ENCODE measurements around the gene RASEF. TPM values are rescaled to one million over a fixed set of nuclear protein-coding genes. Genes with fewer than 3 reads are reported as not detected.
"Not testable (repeated sequence)": the region's sequence is repeated elsewhere in the genome, so short reads cannot be mapped to it uniquely, and the experiment has no call there.

The RASEF gene
- total RNA-seq, 1 donor from 2014 or later = 10.9 TPM

GRCh38 chr9:82949203-82949602 lies 113.7 kb downstream of the RASEF start:
- ATAC-seq (no peak), DNase-seq (no peak)
- Histone ChIP-seq H3K4me3 (no peak overlapping the region), H3K27ac (no peak overlapping the region), H3K36me3 (no peaks in the 10 kb centered on the region), H3K4me1 (no peaks in the 10 kb centered on the region), H3K27me3 (no peaks in the 10 kb centered on the region), H3K9me3 (no peaks in the 10 kb centered on the region)
- TF ChIP-seq CTCF (IDR thresholded peaks at IDR 0.05) = no peak
- intact Hi-C loops (cut with DNase I) = no loop called here

DNA sequence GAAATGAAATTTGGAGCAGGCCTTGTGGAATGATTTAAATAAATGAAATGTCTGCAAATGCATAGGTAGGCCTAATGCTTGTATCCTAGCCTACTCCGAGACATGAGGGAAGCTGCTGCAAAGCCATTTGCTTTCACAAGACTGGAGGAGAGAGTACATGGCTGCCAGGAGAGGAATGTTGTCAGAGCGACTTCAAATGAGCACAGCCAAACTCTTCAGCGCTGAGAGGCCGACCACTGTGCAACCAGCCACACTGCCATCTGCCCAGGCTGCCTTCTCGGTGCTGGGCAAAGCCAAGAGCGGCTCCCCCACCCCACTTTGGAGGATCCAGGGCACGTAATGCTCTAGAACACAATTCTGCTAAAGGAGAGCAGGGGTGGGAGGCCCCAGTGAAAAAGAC lies 122.6 kb downstream of the RASEF start:
- H3K36me3 ChIP-seq = no peaks in the 10 kb centered on the region
- ATAC-seq = no peak
- H3K9me3 ChIP-seq = no peaks in the 10 kb centered on the region
- H3K4me1 ChIP-seq = no peaks in the 10 kb centered on the region
- no peak for TF ChIP-seq CTCF (IDR thresholded peaks at IDR 0.05)
- no peak overlapping the region for H3K27ac ChIP-seq
- intact Hi-C loops (cut with DNase I) = no loop called here
- no peak overlapping the region for H3K4me3 ChIP-seq
- H3K27me3 ChIP-seq = no peaks in the 10 kb centered on the region
- DNase-seq = no peak

- Histone ChIP-seq H3K27me3 (no peaks in the 10 kb centered on the region), H3K4me3 (no peak overlapping the region), H3K27ac (no peak overlapping the region), H3K36me3 (no peaks in the 10 kb centered on the region), H3K9me3 (no peaks in the 10 kb centered on the region), H3K4me1 (no peaks in the 10 kb centered on the region)
- ATAC-seq (peak; percentile 91), DNase-seq (no peak)
- intact Hi-C loops (cut with DNase I) = no loop called here
- TF ChIP-seq CTCF (IDR thresholded peaks at IDR 0.05) = no peak
Measured at GRCh38 chr9:82939451-82939850, 123.5 kb downstream of the RASEF start.

- no peaks in the 10 kb centered on the region for H3K27me3 ChIP-seq
- DNase-seq (no peak), ATAC-seq (no peak)
- no peaks in the 10 kb centered on the region for H3K36me3 ChIP-seq
- no peak overlapping the region for H3K4me3 ChIP-seq
- no peak overlapping the region for H3K27ac ChIP-seq
- intact Hi-C loops (cut with DNase I) = no loop called here
- no peak for TF ChIP-seq CTCF (IDR thresholded peaks at IDR 0.05)
- no peaks in the 10 kb centered on the region for H3K9me3 ChIP-seq
- H3K4me1 ChIP-seq = no peaks in the 10 kb centered on the region
Measured at GRCh38 chr9:82938426-82939218, 124.3 kb downstream of the RASEF start.

- H3K27me3 ChIP-seq; ATAC-seq; intact Hi-C loops (cut with DNase I); H3K4me1 ChIP-seq; H3K9me3 ChIP-seq; H3K27ac ChIP-seq; H3K36me3 ChIP-seq; DNase-seq; H3K4me3 ChIP-seq: not testable (repeated sequence)
Measured at GRCh38 chr9:82936561-82936960, 126.4 kb downstream of the RASEF start.

DNA sequence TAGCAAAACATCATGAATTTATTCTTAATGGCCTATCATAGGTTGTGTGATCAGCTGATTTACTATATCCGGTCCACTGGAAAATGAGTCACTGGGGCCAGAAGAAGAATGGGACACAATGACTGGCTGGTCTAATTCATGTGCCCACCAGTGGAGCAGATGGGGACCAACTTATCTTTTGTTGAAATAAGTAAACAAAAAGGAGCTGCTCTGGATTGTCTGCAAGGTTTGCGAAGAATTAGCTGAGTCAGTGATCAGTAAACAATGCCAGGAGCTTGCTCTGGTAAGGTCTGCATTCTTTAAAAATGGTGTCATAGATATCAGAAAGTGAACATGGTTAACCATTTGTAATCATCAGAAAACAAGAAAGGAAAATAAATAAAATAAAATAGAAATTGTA lies 128.0 kb downstream of the RASEF start:
- DNase-seq = no peak
- Histone ChIP-seq H3K36me3 (no peaks in the 10 kb centered on the region), H3K4me1 (no peaks in the 10 kb centered on the region), H3K27ac (no peak overlapping the region), H3K9me3 (no peaks in the 10 kb centered on the region), H3K27me3 (no peaks in the 10 kb centered on the region), H3K4me3 (no peak overlapping the region)
- intact Hi-C loops (cut with DNase I) = no loop called here
- no peak for ATAC-seq
- TF ChIP-seq CTCF (IDR thresholded peaks at IDR 0.05) = no peak

DNA sequence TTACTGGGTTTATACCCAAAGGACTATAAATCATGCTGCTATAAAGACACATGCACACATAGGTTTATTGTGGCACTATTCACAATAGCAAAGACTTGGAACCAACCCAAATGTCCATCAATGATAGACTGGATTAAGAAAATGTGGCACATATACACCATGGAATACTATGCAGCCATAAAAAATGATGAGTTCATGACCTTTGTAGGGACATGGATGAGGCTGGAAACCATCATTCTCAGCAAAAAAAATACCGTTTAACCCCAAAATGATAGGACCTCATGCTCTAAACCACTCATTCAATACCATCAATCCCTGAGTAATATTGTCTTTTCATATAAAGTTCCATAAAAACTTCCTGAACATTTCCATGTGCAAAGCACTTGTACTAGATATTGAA lies 128.9 kb downstream of the RASEF start:
- H3K36me3 ChIP-seq; DNase-seq; H3K4me3 ChIP-seq; H3K4me1 ChIP-seq; ATAC-seq; H3K27ac ChIP-seq; H3K9me3 ChIP-seq; H3K27me3 ChIP-seq; intact Hi-C loops (cut with DNase I): not testable (repeated sequence)
